Measurements from ENCODE around the gene VMP1.

The VMP1 gene

GRCh38 chr17:59702304-59702703, 5.2 kb upstream of the VMP1 start:
- no peak for TF ChIP-seq CTCF (conservative IDR thresholded peaks at IDR 0.05; ENCODE audit: low read depth, low read length)
- no peak overlapping the region for H3K4me3 ChIP-seq (ENCODE audit: low read length)
- DNase-seq (ENCODE audit: low read depth) = no peak

GRCh38 chr17:59707971-59708430, 547 bp downstream of the VMP1 start:
- no peak for TF ChIP-seq CTCF (conservative IDR thresholded peaks at IDR 0.05; ENCODE audit: low read depth, low read length)
- DNase-seq (ENCODE audit: low read depth) = no peak

GRCh38 chr17:59711936-59712335, 4.5 kb downstream of the VMP1 start:
- H3K4me3 ChIP-seq (ENCODE audit: low read length) = no peak overlapping the region
- no peak for TF ChIP-seq CTCF (conservative IDR thresholded peaks at IDR 0.05; ENCODE audit: low read depth, low read length)
- no peak for DNase-seq (ENCODE audit: low read depth)

More at GRCh38 chr17:59707971-59708430, 547 bp downstream of the VMP1 start:
- peak overlapping the region; percentile 98 for H3K4me3 ChIP-seq (ENCODE audit: low read length)

GRCh38 chr17:59712862-59713261, 5.4 kb downstream of the VMP1 start:
- H3K4me3 ChIP-seq (ENCODE audit: low read length) = no peak overlapping the region
- no peak for DNase-seq (ENCODE audit: low read depth)
- no peak for TF ChIP-seq CTCF (conservative IDR thresholded peaks at IDR 0.05; ENCODE audit: low read depth, low read length)

GRCh38 chr17:59714255-59714654, 6.8 kb downstream of the VMP1 start:
- H3K4me3 ChIP-seq (ENCODE audit: low read length) = no peak overlapping the region
- TF ChIP-seq CTCF (conservative IDR thresholded peaks at IDR 0.05; ENCODE audit: low read depth, low read length) = no peak
- DNase-seq (ENCODE audit: low read depth) = no peak

GRCh38 chr17:59716427-59716826, 9.0 kb downstream of the VMP1 start:
- no peak for DNase-seq (ENCODE audit: low read depth)
- TF ChIP-seq CTCF (conservative IDR thresholded peaks at IDR 0.05; ENCODE audit: low read depth, low read length) = no peak
- H3K4me3 ChIP-seq (ENCODE audit: low read length) = no peak overlapping the region

GRCh38 chr17:59719526-59719925, 12.1 kb downstream of the VMP1 start:
- no peak for TF ChIP-seq CTCF (conservative IDR thresholded peaks at IDR 0.05; ENCODE audit: low read depth, low read length)
- no peak overlapping the region for H3K4me3 ChIP-seq (ENCODE audit: low read length)
- no peak for DNase-seq (ENCODE audit: low read depth)
